A549 treated with GW870086 at 1 μM for 4 hours (cell line): ENCODE data around the gene RFC4. TPM values are rescaled to one million over a fixed set of nuclear protein-coding genes. Genes with fewer than 3 reads are reported as not detected.

Source experiments
- total RNA-seq: library from RNA; stranded (reverse); fragments of 200-300 nt; extraction: Qiagen RNA extraction; gene quantifications from 5 replicates; pipeline ENCODE4 v1.2.3, GENCODE V29; 2022; ENCODE audit warnings: low read depth

The RFC4 gene
- total RNA-seq: 43.2 to 61.5 TPM (median 47.5 TPM) in 5 replicates

DNA sequence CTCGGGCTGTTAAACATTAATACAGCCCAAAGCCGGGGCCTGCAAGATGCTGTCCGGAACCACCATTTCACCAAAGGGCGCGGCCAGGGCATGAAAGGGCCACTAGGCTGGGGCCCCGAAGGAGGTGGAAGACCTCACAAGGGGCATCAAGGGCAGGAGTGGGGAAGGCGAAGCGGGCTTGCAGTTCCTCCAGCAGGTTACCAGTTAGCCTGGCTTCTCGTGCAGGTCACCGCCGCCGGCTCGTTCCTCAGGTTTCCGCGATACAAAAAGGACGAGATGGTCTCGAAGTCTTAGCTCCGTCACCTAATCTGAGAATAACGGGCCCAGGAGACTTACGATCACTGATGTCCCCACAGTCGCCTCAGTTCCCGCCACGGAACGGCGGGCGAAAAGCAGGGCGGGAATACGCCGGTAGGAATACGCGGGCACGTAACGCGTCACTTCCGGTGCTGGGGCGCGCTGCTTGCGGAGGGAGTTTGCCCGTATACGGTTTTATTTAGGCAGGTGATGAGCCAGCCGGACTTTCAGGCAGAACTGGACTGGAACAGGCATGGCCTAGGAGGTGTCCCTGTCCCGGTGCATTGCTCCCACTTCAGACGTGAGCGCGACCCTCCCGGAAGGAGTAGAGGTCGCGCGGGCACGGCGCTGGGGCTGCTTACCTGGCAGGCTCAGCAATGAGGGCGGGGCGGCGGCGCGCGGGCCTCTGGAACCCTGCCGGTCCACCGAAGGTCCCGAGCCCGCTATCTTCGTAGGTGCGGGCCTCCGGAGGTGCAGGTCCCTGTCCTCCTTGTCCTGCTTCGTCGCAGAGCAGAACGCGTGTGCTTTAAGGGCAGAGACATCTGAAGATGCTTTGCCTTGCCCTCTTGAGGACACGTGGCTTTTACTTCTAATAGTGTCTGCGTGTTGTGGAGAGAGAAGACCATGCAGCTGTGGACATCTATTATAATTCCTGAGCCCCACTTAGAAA is at the start of gene RFC4:
Gene RFC4 (minus strand): TSS at position 394 of the 967 bp plus-strand sequence. CDS start 1,769 bp downstream, outside the sequence.

GRCh38 chr3:186842426-186843038 is 36.2 kb upstream of the RFC4 start, which contains the start of gene ADIPOQ:
ADIPOQ (plus strand) TSS chr3:186842710; CDS start chr3:186853059, 10,349 bp downstream.

DNA sequence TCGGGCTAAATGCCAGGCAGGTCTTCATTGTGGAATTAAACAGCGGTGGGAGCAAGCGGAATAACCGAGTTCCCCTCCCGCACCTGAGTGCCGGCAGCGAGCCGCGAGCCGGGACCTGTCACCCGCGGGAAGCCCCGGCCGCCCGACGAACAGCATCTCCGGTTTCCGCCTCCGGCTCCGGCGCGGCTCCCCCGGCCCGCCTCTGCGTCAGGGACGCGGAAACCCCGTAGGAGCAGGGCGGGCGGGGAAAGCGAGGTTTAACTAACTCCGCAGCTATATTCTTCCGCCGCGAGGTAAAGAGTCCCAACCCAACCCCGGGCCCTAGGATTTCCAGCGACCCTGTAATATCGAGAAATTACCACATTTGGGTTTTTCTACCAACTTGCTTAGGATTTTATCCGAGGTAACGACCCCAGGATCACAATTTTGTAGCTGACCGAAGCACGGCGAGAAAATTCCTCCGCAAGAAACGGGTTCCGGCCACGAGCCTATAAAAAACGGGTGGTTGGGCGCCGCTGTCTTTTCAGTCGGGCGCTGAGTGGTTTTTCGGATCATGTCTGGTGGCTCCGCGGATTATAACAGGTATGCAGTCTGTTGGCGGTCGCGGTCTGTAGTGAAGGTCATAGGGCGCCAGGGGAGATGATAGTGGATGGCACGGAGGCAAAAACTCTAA is 23.1 kb downstream of the RFC4 start, which contains the start of gene EIF4A2:
Gene EIF4A2 (plus strand): TSS at position 520 of the 673 bp plus-strand sequence. CDS start 34 bp downstream, at position 554.

Other genes with a start within 250 kb of the RFC4 start
- gene TBCCD1, start 239.1 kb downstream of the RFC4 start, total RNA-seq: 5.9 to 6.9 TPM (median 6.8 TPM) in 5 replicates
- 50.7 to 55.4 TPM (median 53.5 TPM) in 5 replicates for gene DNAJB11, start 235.8 kb downstream of the RFC4 start, total RNA-seq
- 0.16 TPM in 1 of 5 replicates, not detected in the others for gene AHSG, start 193.4 kb downstream of the RFC4 start, total RNA-seq
- 0.08 to 0.16 TPM (median 0.14 TPM) in 3 of 5 replicates, not detected in the others for gene FETUB, start 166.1 kb downstream of the RFC4 start, total RNA-seq
- gene HRG, start 140.5 kb downstream of the RFC4 start, total RNA-seq: not detected in 5 replicates
- 0.02 TPM in 1 of 5 replicates, not detected in the others for gene KNG1, start 89.1 kb downstream of the RFC4 start, total RNA-seq
- gene EIF4A2, start 22.9 kb downstream of the RFC4 start, total RNA-seq: 112 to 146 TPM (median 131 TPM) in 5 replicates
- gene ADIPOQ, start 36.2 kb upstream of the RFC4 start, total RNA-seq: not detected in 5 replicates
- gene ST6GAL1, start 124.0 kb upstream of the RFC4 start, total RNA-seq: 3.6 to 4.6 TPM (median 3.8 TPM) in 5 replicates